ENCODE results near the gene DENND5B.

- TF ChIP-seq CTCF (IDR thresholded peaks at IDR 0.05), result no peak
- TF ChIP-seq EP300 (IDR thresholded peaks at IDR 0.05), result no peak
- TF ChIP-seq POLR2A (IDR thresholded peaks at IDR 0.05), result no peak
- no peak for TF ChIP-seq POLR2AphosphoS5 (IDR thresholded peaks at IDR 0.05)
These were observed 24.4 kb downstream of the DENND5B start for GRCh38 chr12:31566547-31566946.

Measured in suprapubic skin (tissue), 4 donors.